HepG2 (cell line): ENCODE measurements around the gene FETUB.

Experiments used
- CBX2 ChIP-seq, 2 experiments: fragments of 200-600 bp in 1 of 2; sonication (generic); formaldehyde crosslinking in 1 of 2; IDR thresholded peaks; 2 replicates each; pipeline versions ENCODE4 v1.7.0 to v1.8.1; 2018 to 2022; ENCODE audit warnings: low read depth in 2 of 2, low read length in 1 of 2, mild to moderate bottlenecking in 1 of 2, missing genetic modification reagents in 1 of 2
- CREB1 ChIP-seq, 2 experiments: fragments of 450-650 bp in 1 of 2; IDR thresholded peaks; 2 replicates each; pipeline ENCODE4 v1.6.1; 2016 to 2017; ENCODE audit warnings: control low read depth in 1 of 2, mild to moderate bottlenecking in 1 of 2, missing compliant biosample characterization in 1 of 2, missing genetic modification characterization in 1 of 2
- CTCF ChIP-seq: sonication (generic); formaldehyde crosslinking; IDR thresholded peaks from 2 replicates; pipeline ENCODE4 v1.5.0; 2020; ENCODE audit warnings: mild to moderate bottlenecking, missing genetic modification reagents, moderate library complexity
- MZF1 ChIP-seq: sonication (generic); formaldehyde crosslinking; IDR thresholded peaks from 2 replicates; pipeline ENCODE4 v1.8.1; 2023; ENCODE audit warnings: mild to moderate bottlenecking, missing genetic modification reagents, borderline replicate concordance
- PCBP2 ChIP-seq: fragments of 200-400 bp; formaldehyde crosslinking; optimal IDR thresholded peaks from 2 replicates; pipeline ENCODE3; 2018; ENCODE audit warnings: low read length, low read depth; ENCODE audit not compliant: poor library complexity, severe bottlenecking
- SP2 ChIP-seq: sonication (generic); formaldehyde crosslinking; IDR thresholded peaks from 2 replicates; pipeline ENCODE4 v1.5.1; 2020; ENCODE audit warnings: mild to moderate bottlenecking, missing genetic modification reagents
- TCF12 ChIP-seq, 2 experiments: fragments of 450-650 bp in 1 of 2; sonication (generic) in 1 of 2; formaldehyde crosslinking in 1 of 2; IDR thresholded peaks; 2 replicates each; pipeline versions ENCODE4 v1.6.1 to v1.8.0; 2017 to 2022; ENCODE audit warnings: antibody characterized with exemption in 1 of 2, mild to moderate bottlenecking in 1 of 2, missing genetic modification reagents in 1 of 2, moderate library complexity in 1 of 2

- no peak for TF ChIP-seq CREB1 (IDR thresholded peaks at IDR 0.05)
- no peak for TF ChIP-seq CREB1 (CRISPR knock-in tag; IDR thresholded peaks at IDR 0.05)
- no peak for TF ChIP-seq CBX2 (IDR thresholded peaks at IDR 0.05; ENCODE audit: low read depth, low read length)
- no peak for TF ChIP-seq CBX2 (CRISPR knock-in tag; IDR thresholded peaks at IDR 0.05; ENCODE audit: low read depth)
- TF ChIP-seq CTCF (CRISPR knock-in tag), result no peak
- TF ChIP-seq TCF12 (IDR thresholded peaks at IDR 0.05), result no peak
- TF ChIP-seq TCF12 (CRISPR knock-in tag; IDR thresholded peaks at IDR 0.05), result no peak
- no peak for TF ChIP-seq SP2
- TF ChIP-seq MZF1, result no peak
- no peak for TF ChIP-seq PCBP2
These were observed 28.2 kb downstream of the FETUB start for GRCh38 chr3:186668426-186668825.
